Liver (tissue), 3 donors: ENCODE results near the gene TP53I11.

ENCODE experiments used
- ATF3 ChIP-seq: IDR thresholded peaks from 2 replicates; pipeline ENCODE4 v1.6.1; 2016; ENCODE audit warnings: antibody characterized with exemption
- CTCF ChIP-seq: fragments of 150-350 bp; IDR thresholded peaks from 2 replicates; pipeline ENCODE4 v1.5.1; 2017; ENCODE audit warnings: improper control_type of control experiment, low read depth, low read length; ENCODE audit not compliant: missing input control
- EGR1 ChIP-seq, 2 donors: IDR thresholded peaks; 2 replicates each; pipeline ENCODE4 v1.6.1; 2016 to 2018; ENCODE audit warnings: antibody characterized with exemption in 2 of 2, low read depth in 2 of 2
- FOXA2 ChIP-seq: IDR thresholded peaks from 2 replicates; pipeline ENCODE4 v1.6.1; 2016; ENCODE audit warnings: antibody characterized with exemption
- GABPA ChIP-seq, 2 donors: IDR thresholded peaks in 1 of 2; conservative IDR thresholded peaks in 1 of 2; 2 replicates each; pipeline ENCODE4 v1.6.1; 2016; ENCODE audit warnings: antibody characterized with exemption in 2 of 2, mild to moderate bottlenecking in 1 of 2, moderate library complexity in 1 of 2
- JUND ChIP-seq, 2 donors: IDR thresholded peaks; 2 replicates each; pipeline ENCODE4 v1.6.1; 2016; ENCODE audit warnings: antibody characterized with exemption in 2 of 2
- MAX ChIP-seq: IDR thresholded peaks from 2 replicates; pipeline ENCODE4 v1.6.1; 2016; ENCODE audit warnings: antibody characterized with exemption
- RAD21 ChIP-seq, 2 donors: IDR thresholded peaks; 2 replicates each; pipeline ENCODE4 v1.6.1; 2016; ENCODE audit warnings: antibody characterized with exemption in 2 of 2, mild to moderate bottlenecking in 2 of 2
- TAF1 ChIP-seq: conservative IDR thresholded peaks from 2 replicates; pipeline ENCODE4 v1.6.1; 2016; ENCODE audit warnings: antibody characterized with exemption, mild to moderate bottlenecking
- ZBTB33 ChIP-seq: IDR thresholded peaks from 2 replicates; pipeline ENCODE4 v1.6.1; 2016; ENCODE audit warnings: antibody characterized with exemption
- donor health status: healthy.
- donor health status: healthy.

- TF ChIP-seq CTCF (no peak), GABPA (IDR thresholded peaks at IDR 0.05 in 1 of 2, conservative IDR thresholded peaks at IDR 0.05 in 1 of 2) (no peak), FOXA2 (no peak), ZBTB33 (no peak), MAX (no peak), EGR1 (IDR thresholded peaks at IDR 0.05; ENCODE audit: low read depth in 2 of 2) (no peak), ATF3 (no peak), JUND (IDR thresholded peaks at IDR 0.05) (no peak), RAD21 (IDR thresholded peaks at IDR 0.05) (no peak), TAF1 (no peak)
These were observed 57.3 kb downstream of the TP53I11 start for GRCh38 chr11:44893308-44893822.
